ENCODE measurements around the gene TP73. TPM values are rescaled to one million over a fixed set of nuclear protein-coding genes. Genes with fewer than 3 reads are reported as not detected.

TP73 gene
- total RNA-seq, 2 experiments from 2014 or later, result not detected

- Histone ChIP-seq H3K27ac (ENCODE audit: low read depth in 1 of 2, low read length in 2 of 2) (no peak overlapping the region), H3K9me3 (ENCODE audit: control insufficient read depth in 1 of 2, insufficient read depth in 1 of 2, low read length in 2 of 2) (peaks cover 0 to 4% of the 10 kb centered on the region in 2 experiments), H3K4me1 (ENCODE audit: insufficient read depth, low read length) (no peaks in the 10 kb centered on the region), H3K4me3 (ENCODE audit: low read length) (no peak overlapping the region), H3K36me3 (ENCODE audit: insufficient read depth, low read length) (no peaks in the 10 kb centered on the region), H3K27me3 (ENCODE audit: control insufficient read depth in 1 of 2, insufficient read depth in 2 of 2, low read length in 2 of 2) (no peaks in the 10 kb centered on the region)
- Mint-ChIP-seq H3K9me3 (no peaks in the 10 kb centered on the region), H3K36me3 (ENCODE audit: low read depth) (peaks cover 2% of the 10 kb centered on the region), H3K27ac (no peak overlapping the region), H3K4me3 (no peak overlapping the region), H3K4me1 (ENCODE audit: low read depth) (no peaks in the 10 kb centered on the region), H3K27me3 (peaks cover 11% of the 10 kb centered on the region)
- intact Hi-C loops (cut with DNase I, micrococcal nuclease), result no loop called here
- no peak for TF ChIP-seq CTCF (IDR thresholded peaks at IDR 0.05)
- ChIA-PET CTCF (no interaction called here), POLR2A (no interaction called here)
- ATAC-seq (ENCODE audit: poor library complexity), result no peak
- no peak for DNase-seq
Measured at GRCh38 chr1:3731583-3732433, 79.5 kb downstream of the TP73 start.

- no peak for TF ChIP-seq CTCF (IDR thresholded peaks at IDR 0.05)
- H3K36me3 ChIP-seq (ENCODE audit: insufficient read depth, low read length), result no peaks in the 10 kb centered on the region
- intact Hi-C loops (cut with DNase I, micrococcal nuclease), result no loop called here
- ChIA-PET POLR2A (no interaction called here), CTCF (no interaction called here)
- no peak for DNase-seq
- ATAC-seq (ENCODE audit: poor library complexity), result no peak
- Mint-ChIP-seq H3K4me3 (no peak overlapping the region), H3K9me3 (no peaks in the 10 kb centered on the region), H3K36me3 (ENCODE audit: low read depth) (peaks cover 10% of the 10 kb centered on the region), H3K27ac (no peak overlapping the region), H3K4me1 (ENCODE audit: low read depth) (no peaks in the 10 kb centered on the region), H3K27me3 (peaks cover 7% of the 10 kb centered on the region)
- no peaks in the 10 kb centered on the region for H3K4me1 ChIP-seq (ENCODE audit: insufficient read depth, low read length)
- no peak overlapping the region for H3K27ac ChIP-seq (ENCODE audit: low read depth in 1 of 2, low read length in 2 of 2)
- peaks cover 0 to 4% of the 10 kb centered on the region in 2 experiments for H3K9me3 ChIP-seq (ENCODE audit: control insufficient read depth in 1 of 2, insufficient read depth in 1 of 2, low read length in 2 of 2)
- H3K27me3 ChIP-seq (ENCODE audit: control insufficient read depth in 1 of 2, insufficient read depth in 2 of 2, low read length in 2 of 2), result no peaks in the 10 kb centered on the region
- no peak overlapping the region for H3K4me3 ChIP-seq (ENCODE audit: low read length)
Measured at GRCh38 chr1:3732434-3733093, 80.2 kb downstream of the TP73 start.

- Mint-ChIP-seq H3K27ac (no peak overlapping the region), H3K36me3 (ENCODE audit: low read depth) (peaks cover 10% of the 10 kb centered on the region), H3K4me1 (ENCODE audit: low read depth) (no peaks in the 10 kb centered on the region), H3K27me3 (peaks cover 7% of the 10 kb centered on the region), H3K9me3 (no peaks in the 10 kb centered on the region), H3K4me3 (no peak overlapping the region)
- TF ChIP-seq CTCF (IDR thresholded peaks at IDR 0.05), result no peak
- DNase-seq, result no peak
- no peaks in the 10 kb centered on the region for H3K4me1 ChIP-seq (ENCODE audit: insufficient read depth, low read length)
- POLR2A ChIA-PET, result no interaction called here
- CTCF ChIA-PET, result no interaction called here
- peaks cover 4% of the 10 kb centered on the region for H3K36me3 ChIP-seq (ENCODE audit: insufficient read depth, low read length)
- ATAC-seq (ENCODE audit: poor library complexity), result no peak
- intact Hi-C loops (cut with DNase I, micrococcal nuclease), result no loop called here
- H3K9me3 ChIP-seq (ENCODE audit: control insufficient read depth in 1 of 2, insufficient read depth in 1 of 2, low read length in 2 of 2), result peaks cover 0 to 4% of the 10 kb centered on the region in 2 experiments
- H3K4me3 ChIP-seq (ENCODE audit: low read length), result no peak overlapping the region
- H3K27me3 ChIP-seq (ENCODE audit: control insufficient read depth in 1 of 2, insufficient read depth in 2 of 2, low read length in 2 of 2), result no peaks in the 10 kb centered on the region
- no peak overlapping the region for H3K27ac ChIP-seq (ENCODE audit: low read depth in 1 of 2, low read length in 2 of 2)
Measured at GRCh38 chr1:3733094-3733882, 81.0 kb downstream of the TP73 start.
